ENCODE data around the gene NRROS. TPM values are rescaled to one million over a fixed set of nuclear protein-coding genes. Genes with fewer than 3 reads are reported as not detected.

The NRROS gene
- total and polyA plus RNA-seq, 2 of the 4 experiments (the other 2 are of a cell fraction): 0.10 TPM; not detected in 1

DNA sequence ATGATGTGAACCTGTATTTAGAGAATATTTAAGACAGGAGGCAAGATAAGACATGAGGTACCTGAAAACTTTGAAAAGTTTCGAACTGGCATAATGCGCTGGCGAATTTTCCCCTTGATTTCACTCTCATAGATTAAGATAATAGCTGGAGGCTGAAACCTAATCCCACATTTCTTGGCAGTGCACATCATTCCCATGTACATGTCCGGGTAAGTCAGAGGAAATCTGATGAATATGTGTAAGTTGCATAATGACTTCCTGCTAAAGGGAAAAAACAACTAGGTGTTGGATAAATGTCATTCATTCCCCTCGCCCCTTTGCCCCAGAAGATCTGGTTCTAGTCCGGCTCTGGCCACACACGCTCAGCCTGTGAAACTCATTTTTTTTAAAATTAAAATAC, 69.0 kb downstream of the NRROS start:
- in situ Hi-C loops (cut with MboI; ENCODE audit: low sequenced_read_pairs) (no loop called here), dilution Hi-C loops (cut with HindIII; ENCODE audit: low sequenced_read_pairs, unreplicated experiment) (no loop called here), intact Hi-C loops (cut with micrococcal nuclease) (no loop called here)
- H3K14ac ChIP-seq (replicated peaks; ENCODE audit: low read depth, low read length): no peak overlapping the region
- no peak overlapping the region for H2AFZ ChIP-seq (replicated peaks; ENCODE audit: low read length, poor library complexity)
- BruUV-seq (replicated peaks): no TSS peak
- H3K36me3 ChIP-seq (ENCODE audit: control insufficient read depth, insufficient read depth, low read length): no peaks in the 10 kb centered on the region
- no peak overlapping the region for H4K8ac ChIP-seq (ENCODE audit: low read depth in 2 of 2, low read length in 2 of 2)
- no peak for DNase-seq
- no peaks in the 10 kb centered on the region for H4K20me1 ChIP-seq (ENCODE audit: insufficient read depth, low read length)
- H3K79me1 ChIP-seq (ENCODE audit: low read depth in 1 of 2, low read length in 2 of 2): peaks cover 4 to 16% of the 10 kb centered on the region in 2 experiments; a peak in 1 of 4 replicates
- no peak overlapping the region for H2BK20ac ChIP-seq (ENCODE audit: low read depth, low read length)
- CTCF ChIA-PET: interaction anchor here (0.6 to 0.8 kb wide), 2 partner anchors 59 to 220 kb away, joined by 3 to 6 read pairs; no protein-coding TSS in a partner anchor
- no peak overlapping the region for H4K91ac ChIP-seq (ENCODE audit: insufficient read depth, low read depth, low read length)
- no peak overlapping the region for H2BK120ac ChIP-seq (ENCODE audit: low read depth, low read length)
- no CpG with 5 or more reads among the region's 7 CpGs for WGBS, 2 experiments (ENCODE audit: extremely low coverage in 2 of 2, insufficient read length in 1 of 2)
- POLR2A ChIA-PET (ENCODE audit: unreplicated experiment): no interaction called here
- H3K4me3 ChIP-seq (ENCODE audit: insufficient read depth, low read depth, low read length): no peak overlapping the region
- H3K56ac ChIP-seq (ENCODE audit: extremely low read depth, insufficient read depth, low read length): no peak overlapping the region
- H2AK9ac ChIP-seq (replicated peaks; ENCODE audit: low read depth, low read length, poor library complexity): no peak overlapping the region
- no peak overlapping the region for H2BK15ac ChIP-seq (ENCODE audit: low read depth, low read length)
- H2BK5ac ChIP-seq (ENCODE audit: low read depth, low read length, poor library complexity, severe bottlenecking): no peak overlapping the region
- H3K9me3 ChIP-seq (ENCODE audit: control insufficient read depth, insufficient read depth, low read length): no peaks in the 10 kb centered on the region
- H3K27ac ChIP-seq (ENCODE audit: insufficient read depth, low read length): no peak overlapping the region
- H3K4ac ChIP-seq (ENCODE audit: low read depth, low read length): no peak overlapping the region
- H2AK5ac ChIP-seq (ENCODE audit: low read depth, low read length): no peak overlapping the region
- H3K23ac ChIP-seq (ENCODE audit: low read depth, low read length): no peak overlapping the region
- ATAC-seq (ENCODE audit: low read depth): no peak
- TF ChIP-seq MXI1 (IDR thresholded peaks at IDR 0.05; ENCODE audit: borderline replicate concordance, low read depth, low read length): no peak
- TF ChIP-seq, protein P1, sequence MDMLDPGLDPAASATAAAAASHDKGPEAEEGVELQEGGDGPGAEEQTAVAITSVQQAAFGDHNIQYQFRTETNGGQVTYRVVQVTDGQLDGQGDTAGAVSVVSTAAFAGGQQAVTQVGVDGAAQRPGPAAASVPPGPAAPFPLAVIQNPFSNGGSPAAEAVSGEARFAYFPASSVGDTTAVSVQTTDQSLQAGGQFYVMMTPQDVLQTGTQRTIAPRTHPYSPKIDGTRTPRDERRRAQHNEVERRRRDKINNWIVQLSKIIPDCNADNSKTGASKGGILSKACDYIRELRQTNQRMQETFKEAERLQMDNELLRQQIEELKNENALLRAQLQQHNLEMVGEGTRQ (IDR thresholded peaks at IDR 0.05; ENCODE audit: low read depth, low read length): no peak
- no peak for TF ChIP-seq BHLHE40 (IDR thresholded peaks at IDR 0.05; ENCODE audit: low read depth, low read length)
- TF ChIP-seq, protein P2, sequence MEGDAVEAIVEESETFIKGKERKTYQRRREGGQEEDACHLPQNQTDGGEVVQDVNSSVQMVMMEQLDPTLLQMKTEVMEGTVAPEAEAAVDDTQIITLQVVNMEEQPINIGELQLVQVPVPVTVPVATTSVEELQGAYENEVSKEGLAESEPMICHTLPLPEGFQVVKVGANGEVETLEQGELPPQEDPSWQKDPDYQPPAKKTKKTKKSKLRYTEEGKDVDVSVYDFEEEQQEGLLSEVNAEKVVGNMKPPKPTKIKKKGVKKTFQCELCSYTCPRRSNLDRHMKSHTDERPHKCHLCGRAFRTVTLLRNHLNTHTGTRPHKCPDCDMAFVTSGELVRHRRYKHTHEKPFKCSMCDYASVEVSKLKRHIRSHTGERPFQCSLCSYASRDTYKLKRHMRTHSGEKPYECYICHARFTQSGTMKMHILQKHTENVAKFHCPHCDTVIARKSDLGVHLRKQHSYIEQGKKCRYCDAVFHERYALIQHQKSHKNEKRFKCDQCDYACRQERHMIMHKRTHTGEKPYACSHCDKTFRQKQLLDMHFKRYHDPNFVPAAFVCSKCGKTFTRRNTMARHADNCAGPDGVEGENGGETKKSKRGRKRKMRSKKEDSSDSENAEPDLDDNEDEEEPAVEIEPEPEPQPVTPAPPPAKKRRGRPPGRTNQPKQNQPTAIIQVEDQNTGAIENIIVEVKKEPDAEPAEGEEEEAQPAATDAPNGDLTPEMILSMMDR (conservative IDR thresholded peaks at IDR 0.05; ENCODE audit: low read depth, low read length): no peak
- no peak for TF ChIP-seq POLR2A (IDR thresholded peaks at IDR 0.05; ENCODE audit: low read depth, low read length)
- TF ChIP-seq, protein P3, sequence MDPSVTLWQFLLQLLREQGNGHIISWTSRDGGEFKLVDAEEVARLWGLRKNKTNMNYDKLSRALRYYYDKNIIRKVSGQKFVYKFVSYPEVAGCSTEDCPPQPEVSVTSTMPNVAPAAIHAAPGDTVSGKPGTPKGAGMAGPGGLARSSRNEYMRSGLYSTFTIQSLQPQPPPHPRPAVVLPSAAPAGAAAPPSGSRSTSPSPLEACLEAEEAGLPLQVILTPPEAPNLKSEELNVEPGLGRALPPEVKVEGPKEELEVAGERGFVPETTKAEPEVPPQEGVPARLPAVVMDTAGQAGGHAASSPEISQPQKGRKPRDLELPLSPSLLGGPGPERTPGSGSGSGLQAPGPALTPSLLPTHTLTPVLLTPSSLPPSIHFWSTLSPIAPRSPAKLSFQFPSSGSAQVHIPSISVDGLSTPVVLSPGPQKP (IDR thresholded peaks at IDR 0.05; ENCODE audit: borderline replicate concordance, low read depth, low read length): no peak
- no peak for TF ChIP-seq CHD1 (IDR thresholded peaks at IDR 0.05; ENCODE audit: low read depth, low read length)
- TF ChIP-seq RAD21 (IDR thresholded peaks at IDR 0.05; ENCODE audit: low read length): no peak
- 0 out of 2 replicates have a peak, but pooled peaks cover 2% of the 10 kb centered on the region for H3K4me1 ChIP-seq (ENCODE audit: control insufficient read depth, insufficient read depth, low read length)
- H3K27me3 ChIP-seq (ENCODE audit: control insufficient read depth, insufficient read depth, low read length): no peaks in the 10 kb centered on the region
- H3K9ac ChIP-seq (ENCODE audit: low read depth, low read length): no peak overlapping the region
- no peak overlapping the region for H3K18ac ChIP-seq (ENCODE audit: low read depth, low read length)
- H4K5ac ChIP-seq (ENCODE audit: low read depth, low read length): no peak overlapping the region
- H3K9me1 ChIP-seq (ENCODE audit: insufficient read depth, low read length): no peaks in the 10 kb centered on the region
- no peak overlapping the region for H3K4me2 ChIP-seq (ENCODE audit: low read depth, low read length)

All from IMR-90 (cell line).